ENCODE data around the gene GUCY2D.

The GUCY2D gene

DNA sequence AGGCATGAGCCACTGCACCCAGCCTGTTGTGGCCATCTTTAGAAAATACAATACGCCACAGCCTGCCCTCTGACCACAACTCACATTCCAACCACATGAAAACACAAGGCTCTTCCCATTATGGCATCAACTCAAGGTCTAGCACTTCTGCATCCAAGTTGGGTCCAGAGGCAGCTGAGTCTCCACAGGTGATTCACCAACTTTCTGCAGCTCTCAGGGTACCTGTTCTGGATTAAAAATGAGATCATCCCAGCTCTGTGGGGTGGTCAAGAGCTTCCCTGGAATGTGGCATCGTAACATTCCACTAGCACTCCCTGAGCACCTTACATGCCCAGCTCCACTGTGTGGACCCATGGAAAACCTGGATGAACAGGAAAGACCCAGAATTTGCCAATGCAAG, 9.9 kb upstream of the GUCY2D start:
- DNase-seq (ENCODE audit: low spot score): no peak

DNA sequence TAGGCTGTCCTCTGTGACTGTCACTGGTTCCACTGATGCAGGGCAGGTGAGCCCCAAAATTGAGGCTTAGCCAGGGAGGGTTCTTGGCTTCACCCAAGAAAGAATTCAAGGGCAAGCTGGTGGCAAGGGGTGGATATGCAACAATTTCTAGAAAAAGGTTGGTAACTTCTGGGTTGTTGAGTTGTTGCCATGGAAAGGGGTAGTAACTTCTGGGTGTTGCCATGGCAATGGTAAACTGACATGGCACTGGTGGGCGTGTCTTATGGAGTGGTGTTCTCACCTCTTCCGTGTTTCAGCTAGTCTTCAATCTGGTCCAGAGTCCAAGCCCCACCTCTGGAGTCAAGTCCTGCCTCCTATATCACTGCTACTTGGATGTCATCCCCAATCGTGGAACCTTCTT, 9.5 kb upstream of the GUCY2D start:
- no peak for DNase-seq (ENCODE audit: low spot score)

DNA sequence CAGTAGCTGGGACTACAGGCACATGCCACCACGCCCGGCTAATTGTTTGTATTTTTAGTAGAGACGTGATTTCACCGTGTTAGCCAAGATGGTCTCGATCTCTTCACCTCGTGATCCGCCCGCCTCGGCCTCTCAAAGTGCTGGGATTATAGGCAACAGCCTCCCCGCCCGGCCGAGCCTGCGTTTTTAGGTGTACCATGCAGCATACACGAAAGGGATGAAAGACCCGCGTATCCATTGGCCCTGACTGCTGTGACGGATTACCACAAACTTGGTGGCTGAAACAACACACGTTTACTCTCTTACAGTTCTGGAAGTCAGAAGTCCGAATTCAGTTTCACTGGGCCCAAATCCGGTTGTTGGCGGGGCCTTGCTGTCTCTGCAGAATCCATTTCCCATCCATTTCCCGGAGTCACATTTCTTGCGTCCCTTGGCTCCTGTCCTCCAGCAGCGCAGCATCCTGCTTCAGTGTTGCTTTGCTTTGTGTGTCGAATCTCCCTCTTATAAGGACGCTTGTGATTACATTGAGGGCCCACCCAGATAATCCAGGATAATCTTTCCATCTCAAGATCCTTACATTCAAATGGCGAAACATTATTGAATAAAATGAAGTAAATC, 8.3 kb upstream of the GUCY2D start:
- no peak for DNase-seq (ENCODE audit: low spot score)

DNA sequence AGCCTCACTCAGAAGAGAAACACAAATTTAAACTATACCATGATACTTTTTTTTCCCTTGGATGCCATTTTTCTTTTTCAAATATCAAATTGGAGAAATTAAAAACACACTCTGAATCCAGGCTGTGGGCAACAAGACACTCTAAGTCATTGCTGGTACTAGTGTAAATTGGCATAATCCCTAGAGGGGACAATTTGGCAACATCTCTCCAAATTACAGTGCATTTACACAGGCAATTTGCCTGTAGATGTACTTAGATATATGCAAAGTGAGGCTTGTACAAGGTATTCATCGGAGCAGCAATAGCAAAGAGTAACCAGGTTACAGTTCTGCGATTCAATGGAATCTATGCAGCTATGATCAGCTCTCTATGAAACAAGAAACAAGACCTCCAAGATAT, 6.7 kb upstream of the GUCY2D start:
- no peak for DNase-seq (ENCODE audit: low spot score)

DNA sequence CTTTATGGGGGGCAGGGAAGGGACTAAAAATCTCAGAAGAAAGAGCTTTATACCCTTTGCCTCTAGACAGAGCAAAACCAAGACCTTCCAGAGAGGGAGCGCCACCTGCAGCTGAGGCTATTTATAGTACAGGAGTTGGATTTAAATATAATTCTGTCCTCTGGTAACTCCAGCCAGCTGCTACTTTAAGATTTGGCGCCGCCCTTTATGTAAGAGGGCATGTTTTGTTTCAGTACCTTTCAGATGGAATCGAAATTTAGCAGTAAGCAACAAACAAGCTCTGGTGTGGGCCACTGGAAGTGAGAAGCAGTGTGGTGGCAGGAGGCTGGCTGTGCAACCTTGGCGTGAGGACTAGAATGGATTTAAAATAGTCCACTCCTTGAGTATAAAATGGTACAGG, 5.2 kb upstream of the GUCY2D start:
- no peak for DNase-seq (ENCODE audit: low spot score)

DNA sequence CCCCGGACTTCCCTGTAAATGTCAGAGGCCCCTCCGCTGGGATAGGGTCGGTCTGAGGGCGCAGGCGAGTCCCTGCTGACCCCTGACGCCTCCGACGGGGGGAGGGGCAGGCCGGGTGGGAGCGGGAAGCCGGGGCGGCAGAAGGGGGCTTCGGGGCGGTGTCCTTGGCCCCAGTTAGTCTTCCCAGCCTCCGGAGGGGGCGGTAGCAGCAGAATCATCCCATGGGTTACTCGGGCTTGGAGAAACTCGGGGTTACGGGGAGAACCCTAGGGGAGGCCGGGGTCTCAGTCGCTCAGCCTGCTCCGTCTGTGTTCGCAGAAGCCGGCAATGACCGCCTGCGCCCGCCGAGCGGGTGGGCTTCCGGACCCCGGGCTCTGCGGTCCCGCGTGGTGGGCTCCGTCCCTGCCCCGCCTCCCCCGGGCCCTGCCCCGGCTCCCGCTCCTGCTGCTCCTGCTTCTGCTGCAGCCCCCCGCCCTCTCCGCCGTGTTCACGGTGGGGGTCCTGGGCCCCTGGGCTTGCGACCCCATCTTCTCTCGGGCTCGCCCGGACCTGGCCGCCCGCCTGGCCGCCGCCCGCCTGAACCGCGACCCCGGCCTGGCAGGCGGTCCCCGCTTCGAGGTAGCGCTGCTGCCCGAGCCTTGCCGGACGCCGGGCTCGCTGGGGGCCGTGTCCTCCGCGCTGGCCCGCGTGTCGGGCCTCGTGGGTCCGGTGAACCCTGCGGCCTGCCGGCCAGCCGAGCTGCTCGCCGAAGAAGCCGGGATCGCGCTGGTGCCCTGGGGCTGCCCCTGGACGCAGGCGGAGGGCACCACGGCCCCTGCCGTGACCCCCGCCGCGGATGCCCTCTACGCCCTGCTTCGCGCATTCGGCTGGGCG, 542 bp downstream of the GUCY2D start:
- no peak for DNase-seq (ENCODE audit: low spot score)

DNA sequence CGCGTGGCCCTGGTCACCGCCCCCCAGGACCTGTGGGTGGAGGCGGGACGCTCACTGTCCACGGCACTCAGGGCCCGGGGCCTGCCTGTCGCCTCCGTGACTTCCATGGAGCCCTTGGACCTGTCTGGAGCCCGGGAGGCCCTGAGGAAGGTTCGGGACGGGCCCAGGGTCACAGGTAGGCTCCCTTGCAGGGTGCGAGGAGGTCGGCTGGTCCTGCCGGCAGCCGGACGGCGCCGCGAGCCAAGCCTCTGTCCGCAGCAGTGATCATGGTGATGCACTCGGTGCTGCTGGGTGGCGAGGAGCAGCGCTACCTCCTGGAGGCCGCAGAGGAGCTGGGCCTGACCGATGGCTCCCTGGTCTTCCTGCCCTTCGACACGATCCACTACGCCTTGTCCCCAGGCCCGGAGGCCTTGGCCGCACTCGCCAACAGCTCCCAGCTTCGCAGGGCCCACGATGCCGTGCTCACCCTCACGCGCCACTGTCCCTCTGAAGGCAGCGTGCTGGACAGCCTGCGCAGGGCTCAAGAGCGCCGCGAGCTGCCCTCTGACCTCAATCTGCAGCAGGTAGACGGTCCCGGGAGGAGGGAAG, 1.3 kb downstream of the GUCY2D start:
- no peak for DNase-seq (ENCODE audit: low spot score)

DNA sequence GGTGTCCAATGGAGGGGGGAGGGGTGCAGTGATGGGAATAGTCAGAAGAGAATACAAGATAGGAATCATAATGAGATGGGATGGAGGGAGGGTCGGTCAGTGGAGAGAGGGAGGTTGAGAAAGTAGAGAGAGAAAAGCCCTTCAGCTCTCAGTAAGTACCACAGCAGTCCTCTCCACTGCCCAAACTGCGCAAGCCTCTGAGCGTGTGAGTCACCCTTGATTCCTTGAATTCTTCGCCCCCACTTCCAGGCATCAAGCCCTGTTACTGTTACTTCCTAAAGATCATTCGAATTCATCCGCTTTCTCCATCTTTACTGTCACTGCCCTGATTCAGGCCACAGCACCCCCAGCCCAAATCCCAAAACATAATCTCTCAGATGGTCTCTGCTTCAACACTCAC, 2.5 kb downstream of the GUCY2D start:
- no peak for DNase-seq (ENCODE audit: low spot score)

DNA sequence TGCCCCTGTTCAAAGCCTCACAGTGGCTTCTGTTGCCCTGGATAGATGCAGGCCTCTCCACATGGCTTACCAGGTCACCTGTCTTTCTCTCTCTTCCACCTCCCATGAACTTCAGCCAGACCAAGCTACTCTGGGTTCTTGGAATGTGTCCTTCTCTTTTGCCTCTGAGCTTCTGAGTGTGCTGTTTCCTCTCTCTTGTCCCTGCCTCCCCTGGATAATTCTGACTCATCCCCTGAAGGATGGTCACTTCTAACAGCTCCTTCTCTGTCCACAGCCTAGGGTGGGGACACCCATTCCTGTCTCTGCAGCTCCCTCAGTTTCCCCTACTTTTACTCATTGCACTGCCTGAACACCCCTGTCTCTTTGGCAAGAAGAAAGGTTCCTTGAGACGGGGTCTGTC, 2.9 kb downstream of the GUCY2D start:
- no peak for DNase-seq (ENCODE audit: low spot score)

DNA sequence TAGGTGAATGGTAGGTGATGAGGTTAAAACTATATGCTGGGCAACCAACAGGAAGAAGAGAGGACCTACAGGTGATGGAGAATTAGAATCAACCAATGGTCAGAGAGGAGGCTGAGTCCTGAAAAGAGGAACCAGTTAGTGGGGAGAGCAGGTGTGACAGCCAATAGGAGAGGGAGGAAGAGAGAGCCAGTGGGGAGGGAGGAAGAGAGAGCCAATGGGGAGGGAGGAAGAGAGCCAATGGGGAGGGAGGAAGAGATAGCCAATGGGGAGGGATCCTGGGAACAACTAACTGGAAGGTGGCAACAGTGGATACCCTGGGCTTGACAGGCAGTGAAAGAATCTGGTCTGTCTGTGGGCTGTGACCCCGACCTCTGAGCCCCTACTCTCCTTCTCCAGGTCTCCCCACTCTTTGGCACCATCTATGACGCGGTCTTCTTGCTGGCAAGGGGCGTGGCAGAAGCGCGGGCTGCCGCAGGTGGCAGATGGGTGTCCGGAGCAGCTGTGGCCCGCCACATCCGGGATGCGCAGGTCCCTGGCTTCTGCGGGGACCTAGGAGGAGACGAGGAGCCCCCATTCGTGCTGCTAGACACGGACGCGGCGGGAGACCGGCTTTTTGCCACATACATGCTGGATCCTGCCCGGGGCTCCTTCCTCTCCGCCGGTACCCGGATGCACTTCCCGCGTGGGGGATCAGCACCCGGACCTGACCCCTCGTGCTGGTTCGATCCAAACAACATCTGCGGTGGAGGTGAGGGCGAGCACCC, 3.7 kb downstream of the GUCY2D start:
- no peak for DNase-seq (ENCODE audit: low spot score)

DNA sequence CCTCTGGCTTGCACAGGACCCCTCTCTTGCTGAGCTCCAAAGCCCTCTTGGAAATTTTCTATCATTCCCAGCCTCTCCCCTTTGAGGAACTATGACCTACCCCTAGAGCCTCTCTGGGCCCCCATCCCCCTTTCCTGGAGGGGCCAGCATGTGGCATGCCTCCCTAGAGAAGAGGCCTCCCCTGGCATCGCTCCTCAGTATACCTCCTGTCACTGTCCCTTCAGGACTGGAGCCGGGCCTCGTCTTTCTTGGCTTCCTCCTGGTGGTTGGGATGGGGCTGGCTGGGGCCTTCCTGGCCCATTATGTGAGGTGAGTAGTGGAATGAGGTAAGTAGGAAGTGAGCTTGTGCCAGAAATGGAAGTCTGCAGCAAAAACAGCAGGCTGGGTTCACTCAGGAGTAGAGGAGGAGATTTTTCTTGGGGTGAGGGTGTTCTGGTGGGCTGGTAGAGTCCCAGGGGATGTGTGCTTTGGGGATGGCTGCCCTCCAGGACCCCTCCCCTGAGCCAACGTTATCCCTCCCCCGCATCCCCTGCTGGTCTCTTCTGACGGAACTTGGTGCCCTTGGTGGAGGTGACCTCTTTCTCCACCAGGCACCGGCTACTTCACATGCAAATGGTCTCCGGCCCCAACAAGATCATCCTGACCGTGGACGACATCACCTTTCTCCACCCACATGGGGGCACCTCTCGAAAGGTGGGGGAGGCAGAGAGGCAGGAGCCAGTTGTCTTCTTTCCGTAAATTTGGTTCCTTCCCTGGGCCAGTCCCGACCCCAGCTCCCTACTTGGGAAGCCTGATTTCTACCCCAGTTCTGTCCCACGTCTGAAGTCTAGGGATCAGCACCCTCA, 4.6 kb downstream of the GUCY2D start:
- no peak for DNase-seq (ENCODE audit: low spot score)

DNA sequence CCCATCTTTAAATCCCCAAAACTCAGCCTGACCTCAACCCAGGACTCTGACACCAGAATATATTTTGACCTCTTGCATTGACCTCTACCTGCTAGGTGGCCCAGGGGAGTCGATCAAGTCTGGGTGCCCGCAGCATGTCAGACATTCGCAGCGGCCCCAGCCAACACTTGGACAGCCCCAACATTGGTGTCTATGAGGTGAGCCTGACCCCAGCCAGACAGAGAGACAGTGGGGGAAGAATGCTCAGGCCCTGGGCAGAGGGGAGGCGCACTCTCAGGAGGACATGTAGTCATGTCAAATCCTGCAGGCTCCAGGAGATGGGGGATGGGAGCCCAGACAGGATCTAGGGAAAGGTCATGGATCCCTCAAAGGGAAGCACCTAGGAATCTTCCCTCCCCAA, 5.4 kb downstream of the GUCY2D start:
- DNase-seq (ENCODE audit: low spot score): no peak

DNA sequence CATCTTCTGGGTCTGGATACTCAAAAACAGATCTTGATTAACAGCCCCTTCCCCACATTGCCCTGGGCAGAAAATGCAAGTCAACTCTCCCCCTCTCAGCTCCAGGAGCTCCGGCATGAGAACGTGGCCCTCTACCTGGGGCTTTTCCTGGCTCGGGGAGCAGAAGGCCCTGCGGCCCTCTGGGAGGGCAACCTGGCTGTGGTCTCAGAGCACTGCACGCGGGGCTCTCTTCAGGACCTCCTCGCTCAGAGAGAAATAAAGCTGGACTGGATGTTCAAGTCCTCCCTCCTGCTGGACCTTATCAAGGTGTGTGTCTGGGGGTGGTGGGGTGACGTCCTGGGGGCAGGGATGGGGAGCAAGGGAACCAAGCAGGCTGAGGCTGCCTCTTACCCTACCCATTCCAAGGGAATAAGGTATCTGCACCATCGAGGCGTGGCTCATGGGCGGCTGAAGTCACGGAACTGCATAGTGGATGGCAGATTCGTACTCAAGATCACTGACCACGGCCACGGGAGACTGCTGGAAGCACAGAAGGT, 9.7 kb downstream of the GUCY2D start:
- no peak for DNase-seq (ENCODE audit: low spot score)

DNA sequence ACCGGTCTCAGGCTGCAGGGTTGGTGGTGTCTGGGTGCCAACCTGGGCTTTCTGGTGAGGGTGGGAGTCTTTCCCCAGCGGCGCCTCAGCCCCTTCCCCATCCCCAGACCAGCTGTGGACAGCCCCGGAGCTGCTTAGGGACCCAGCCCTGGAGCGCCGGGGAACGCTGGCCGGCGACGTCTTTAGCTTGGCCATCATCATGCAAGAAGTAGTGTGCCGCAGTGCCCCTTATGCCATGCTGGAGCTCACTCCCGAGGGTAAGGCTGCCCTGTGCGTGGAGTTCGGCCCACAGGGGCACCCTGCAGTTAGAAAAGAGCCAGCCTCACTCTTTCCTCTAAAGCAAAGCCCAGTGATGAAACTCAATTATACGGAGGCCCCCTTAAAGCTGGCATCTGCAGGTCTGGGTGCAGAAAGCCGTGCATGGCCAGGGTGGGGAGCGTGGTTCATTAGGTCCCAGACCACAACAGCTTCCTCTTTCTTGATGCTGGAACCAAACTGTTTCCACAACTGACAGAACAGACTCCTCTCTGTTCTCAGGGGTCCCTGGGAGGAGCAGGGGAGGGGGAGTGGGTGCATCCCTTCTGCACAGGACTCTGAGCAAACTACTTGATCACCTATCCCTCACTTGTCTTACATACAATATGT, 10.7 kb downstream of the GUCY2D start:
- DNase-seq (ENCODE audit: low spot score): no peak

DNA sequence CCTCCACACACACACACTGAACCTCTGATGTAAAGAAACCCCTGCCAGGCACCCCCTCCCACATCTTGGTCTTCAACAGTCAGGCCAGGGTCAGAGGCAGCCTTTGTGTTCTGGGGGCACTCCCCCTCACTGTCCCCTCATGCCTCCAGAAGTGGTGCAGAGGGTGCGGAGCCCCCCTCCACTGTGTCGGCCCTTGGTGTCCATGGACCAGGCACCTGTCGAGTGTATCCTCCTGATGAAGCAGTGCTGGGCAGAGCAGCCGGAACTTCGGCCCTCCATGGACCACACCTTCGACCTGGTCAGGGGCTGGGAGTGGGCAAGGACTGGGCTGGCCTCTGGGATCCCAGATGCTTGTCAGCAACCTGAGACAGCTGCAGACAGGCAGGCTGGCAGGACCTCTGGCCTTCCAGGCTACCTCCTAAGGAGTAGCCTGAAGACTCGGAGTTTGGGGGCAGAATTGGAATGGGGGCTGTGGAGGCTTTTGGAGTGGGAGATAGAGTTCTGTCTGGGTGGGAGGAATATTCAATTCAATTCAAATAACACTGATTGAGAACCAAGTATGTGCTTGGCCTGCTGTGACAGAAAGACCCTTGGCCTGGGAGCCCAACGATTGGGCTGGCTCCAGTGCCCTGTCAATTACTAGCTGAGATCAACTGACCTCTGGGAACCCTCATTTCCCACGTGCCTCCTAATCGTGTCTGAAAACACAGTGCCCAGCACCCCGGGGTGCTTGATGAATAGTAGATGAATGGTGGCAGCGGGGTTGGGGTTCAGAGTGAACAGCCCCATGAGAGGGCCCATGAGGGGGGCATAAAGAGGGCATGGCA, 11.5 kb downstream of the GUCY2D start:
- no peak for DNase-seq (ENCODE audit: low spot score)

DNA sequence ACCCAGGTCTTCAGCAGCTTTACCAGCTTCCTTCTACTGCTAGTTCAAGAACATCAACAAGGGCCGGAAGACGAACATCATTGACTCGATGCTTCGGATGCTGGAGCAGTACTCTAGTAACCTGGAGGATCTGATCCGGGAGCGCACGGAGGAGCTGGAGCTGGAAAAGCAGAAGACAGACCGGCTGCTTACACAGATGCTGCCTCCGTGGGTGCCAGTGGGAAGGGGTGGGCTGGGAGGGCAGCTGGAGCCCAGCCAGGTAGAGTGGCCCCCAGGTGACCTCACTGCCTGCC, 12.1 kb downstream of the GUCY2D start:
- no peak for DNase-seq (ENCODE audit: low spot score)

DNA sequence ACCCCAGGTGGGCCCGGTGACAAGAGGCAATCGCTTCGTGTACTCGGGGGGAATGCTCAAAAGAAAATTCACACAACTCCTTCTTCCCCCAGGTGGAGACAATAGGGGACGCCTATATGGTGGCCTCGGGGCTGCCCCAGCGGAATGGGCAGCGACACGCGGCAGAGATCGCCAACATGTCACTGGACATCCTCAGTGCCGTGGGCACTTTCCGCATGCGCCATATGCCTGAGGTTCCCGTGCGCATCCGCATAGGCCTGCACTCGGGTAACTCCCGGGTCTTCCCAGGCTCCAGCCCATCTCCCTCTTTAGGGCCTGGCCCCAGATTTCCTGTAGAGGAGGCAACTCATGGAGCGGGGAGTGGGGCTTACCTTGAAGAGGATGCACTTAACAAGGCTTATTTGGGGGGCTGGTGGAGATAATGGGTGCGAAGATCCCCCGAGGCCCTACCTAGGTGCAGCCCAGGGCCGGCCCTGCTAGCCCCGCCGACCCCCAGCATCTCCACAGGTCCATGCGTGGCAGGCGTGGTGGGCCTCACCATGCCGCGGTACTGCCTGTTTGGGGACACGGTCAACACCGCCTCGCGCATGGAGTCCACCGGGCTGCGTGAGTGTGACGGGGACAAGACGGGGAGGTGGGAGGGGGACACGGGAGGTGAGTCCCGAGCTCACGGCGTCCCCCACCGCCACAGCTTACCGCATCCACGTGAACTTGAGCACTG, 13.0 kb downstream of the GUCY2D start:
- no peak for DNase-seq (ENCODE audit: low spot score)

DNA sequence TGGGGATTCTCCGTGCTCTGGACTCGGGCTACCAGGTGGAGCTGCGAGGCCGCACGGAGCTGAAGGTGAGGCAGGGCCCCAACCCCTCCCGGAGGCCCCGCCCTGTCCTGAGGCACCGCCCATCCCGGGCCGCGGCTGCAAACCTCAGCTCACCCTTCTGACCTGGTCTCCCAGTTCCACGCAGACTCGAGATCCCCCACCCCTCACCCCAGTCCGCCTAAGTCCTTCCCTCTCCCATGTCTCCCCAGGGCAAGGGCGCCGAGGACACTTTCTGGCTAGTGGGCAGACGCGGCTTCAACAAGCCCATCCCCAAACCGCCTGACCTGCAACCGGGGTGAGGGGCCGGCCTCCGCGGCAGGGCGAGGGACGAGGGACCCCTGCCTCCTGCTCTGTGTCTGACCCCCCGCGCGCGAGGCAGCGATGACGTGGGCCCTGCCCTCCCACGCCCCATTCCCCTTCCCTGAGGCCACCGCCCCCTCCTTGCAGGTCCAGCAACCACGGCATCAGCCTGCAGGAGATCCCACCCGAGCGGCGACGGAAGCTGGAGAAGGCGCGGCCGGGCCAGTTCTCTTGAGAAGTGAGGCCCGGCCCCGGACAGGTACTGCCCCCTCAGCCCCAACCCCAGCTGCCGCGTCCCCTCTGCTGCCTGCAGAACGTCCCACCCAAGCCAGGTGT, 13.7 kb downstream of the GUCY2D start:
- no peak for DNase-seq (ENCODE audit: low spot score)

All from germinal center (tissue), 1 donor.